Stimulated activated CD8-positive, alpha-beta memory T cell treated with anti-CD3 and anti-CD28 coated beads, Interleukin-7, amount 100 ng/mL, for 24 hours (primary cell): ENCODE results near the gene SFSWAP.
A peak's percentile ranks its signal among the peaks of the same experiment; 100 is the strongest.
"Not testable (repeated sequence)": the region's sequence is repeated elsewhere in the genome, so short reads cannot be mapped to it uniquely, and the experiment has no call there.

Source experiments
- DNase-seq: peaks from one replicate; pipeline ENCODE4 v3.0.0-alpha.2; 2020; ENCODE audit warnings: low read depth

Gene SFSWAP

DNA sequence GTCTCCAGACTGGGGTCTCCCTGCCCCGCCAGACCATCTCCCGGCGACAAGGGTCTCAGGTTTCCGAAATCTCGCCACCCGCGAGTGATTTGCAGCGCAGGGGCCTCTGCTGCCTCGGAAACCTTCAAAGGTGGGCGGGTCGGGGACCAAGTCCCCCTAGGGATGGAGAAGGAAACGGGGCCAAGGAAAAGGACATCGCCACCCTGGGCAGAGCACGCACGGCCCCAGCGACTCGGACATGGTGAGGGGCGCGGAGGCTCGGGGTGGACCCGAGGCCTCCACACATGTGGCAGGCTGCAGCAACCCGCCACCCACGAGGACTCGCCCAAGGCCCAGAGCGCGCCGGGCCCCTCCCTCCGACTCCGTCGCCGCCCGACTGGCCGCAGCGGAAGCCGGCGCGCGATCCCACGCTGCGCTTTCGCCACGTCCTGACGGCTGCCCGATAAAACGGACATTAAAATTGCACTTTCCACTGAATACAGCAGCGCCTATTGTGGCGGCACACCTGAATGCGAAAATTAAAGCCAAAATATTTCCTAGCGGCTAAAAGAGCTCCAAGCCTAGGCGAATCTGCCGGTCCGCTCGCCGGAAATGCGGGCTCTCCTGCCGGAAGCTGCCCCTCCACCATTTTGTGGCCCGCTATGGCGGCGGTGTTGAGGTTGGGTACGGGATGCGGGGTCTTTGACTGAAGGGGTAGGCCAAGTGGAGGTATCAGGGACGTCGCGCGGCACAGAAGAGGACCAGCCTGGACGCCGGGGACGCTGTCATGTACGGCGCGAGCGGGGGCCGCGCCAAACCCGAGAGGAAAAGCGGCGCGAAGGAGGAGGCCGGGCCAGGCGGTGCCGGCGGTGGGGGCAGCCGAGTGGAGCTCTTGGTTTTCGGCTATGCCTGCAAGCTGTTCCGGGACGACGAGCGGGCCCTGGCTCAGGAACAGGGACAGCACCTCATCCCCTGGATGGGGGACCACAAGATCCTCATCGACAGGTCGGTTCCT lies at the start of gene SFSWAP:
Gene SFSWAP (plus strand): TSS at position 627 of the 994 bp plus-strand sequence. CDS start 140 bp downstream, at position 767.
- peak; percentile 53 for DNase-seq

DNA sequence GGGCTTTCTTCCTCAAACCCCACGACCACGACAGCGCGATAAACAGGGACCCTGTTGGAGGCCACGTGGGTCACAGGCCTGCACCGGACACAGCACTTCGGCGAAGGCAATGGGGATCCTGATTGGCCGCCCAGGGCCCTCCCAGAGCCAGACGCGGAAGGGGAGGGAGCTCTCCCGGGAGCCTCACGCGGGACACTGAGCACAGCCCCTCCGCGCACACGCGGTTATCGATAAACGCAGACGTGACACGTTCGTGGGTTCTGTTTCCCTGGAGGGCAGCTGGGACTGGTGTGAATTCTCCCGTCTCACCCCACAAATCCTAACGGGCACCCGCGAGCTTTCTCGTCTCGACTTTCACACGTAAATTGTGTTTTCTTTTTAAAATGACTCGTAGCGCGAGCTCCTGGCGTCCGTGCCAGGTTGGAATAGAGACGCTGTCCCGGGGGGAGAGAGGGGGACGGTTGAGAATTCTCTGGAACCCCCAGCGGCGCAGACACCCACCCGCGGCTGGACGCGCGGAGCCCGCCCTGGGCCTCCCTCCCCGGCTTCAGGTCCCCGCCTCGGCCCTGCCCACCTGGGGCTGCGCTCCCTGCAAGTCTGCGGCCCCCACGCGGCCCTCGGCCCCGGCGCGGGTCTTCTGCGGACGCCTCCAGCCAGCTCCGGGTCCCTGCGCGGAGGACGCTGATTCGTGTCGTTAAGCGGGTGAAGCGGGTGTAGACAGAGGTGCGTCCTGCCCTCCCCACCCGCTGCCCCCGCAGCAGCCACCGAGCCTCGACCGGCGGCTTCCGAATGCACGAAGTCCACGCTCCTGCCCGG lies 49.5 kb upstream of the SFSWAP start:
- DNase-seq: not testable (repeated sequence)

DNA sequence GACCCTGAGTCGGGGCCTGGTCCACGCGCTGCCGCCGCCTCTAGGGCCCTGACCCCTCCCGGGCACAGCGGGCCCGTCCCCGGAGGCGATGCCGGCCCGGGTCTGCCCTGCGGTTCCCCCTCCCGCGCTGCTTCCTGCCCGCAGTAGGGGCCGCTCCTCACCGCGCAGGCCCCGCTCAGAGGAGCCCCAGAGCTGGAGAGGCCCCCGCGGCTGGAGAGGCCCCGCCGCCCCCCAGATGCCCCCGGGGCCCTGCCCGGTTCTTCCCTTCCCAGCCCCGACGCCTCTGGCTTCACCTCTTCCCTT lies 49.0 kb upstream of the SFSWAP start:
- DNase-seq: not testable (repeated sequence)

DNA sequence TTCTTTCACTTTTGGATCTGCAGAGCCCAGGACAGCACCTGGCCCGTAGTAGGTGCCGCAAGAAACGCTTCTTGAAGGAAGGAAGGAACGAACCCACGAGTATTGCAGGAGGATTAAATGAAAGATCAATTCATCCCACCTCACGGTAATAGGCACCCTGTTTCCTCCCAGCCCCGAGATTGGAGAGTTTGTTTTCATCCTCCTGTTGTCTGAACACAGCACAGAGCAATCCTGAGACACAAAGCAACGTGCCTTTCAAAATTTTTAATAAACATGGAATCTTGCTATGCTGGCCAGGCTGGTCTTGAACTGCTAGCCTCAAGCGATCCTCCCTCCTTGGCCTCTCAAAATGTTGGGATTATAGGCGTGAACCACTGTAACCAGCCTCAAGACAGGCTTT lies 48.5 kb upstream of the SFSWAP start:
- not testable (repeated sequence) for DNase-seq

DNA sequence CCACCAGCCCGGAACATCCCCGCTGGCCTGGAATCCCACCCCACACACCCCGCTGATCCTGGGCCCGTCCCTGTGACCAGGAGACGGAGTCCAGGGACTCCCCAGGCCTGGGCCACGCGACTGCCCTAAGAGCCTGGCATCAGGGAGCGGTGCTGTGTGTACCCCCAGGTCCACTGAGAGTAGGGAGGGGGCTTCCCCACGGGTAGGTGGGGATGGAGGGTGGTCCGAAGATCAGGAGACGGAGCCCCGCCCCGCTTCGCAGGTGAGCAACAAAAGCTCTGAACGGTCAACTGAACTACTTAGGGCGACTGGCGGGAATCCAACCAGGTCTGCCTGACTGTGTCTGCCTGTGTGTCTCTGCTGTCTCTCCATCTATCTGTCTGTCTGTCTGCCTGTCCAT lies 45.2 kb upstream of the SFSWAP start:
- not testable (repeated sequence) for DNase-seq

DNA sequence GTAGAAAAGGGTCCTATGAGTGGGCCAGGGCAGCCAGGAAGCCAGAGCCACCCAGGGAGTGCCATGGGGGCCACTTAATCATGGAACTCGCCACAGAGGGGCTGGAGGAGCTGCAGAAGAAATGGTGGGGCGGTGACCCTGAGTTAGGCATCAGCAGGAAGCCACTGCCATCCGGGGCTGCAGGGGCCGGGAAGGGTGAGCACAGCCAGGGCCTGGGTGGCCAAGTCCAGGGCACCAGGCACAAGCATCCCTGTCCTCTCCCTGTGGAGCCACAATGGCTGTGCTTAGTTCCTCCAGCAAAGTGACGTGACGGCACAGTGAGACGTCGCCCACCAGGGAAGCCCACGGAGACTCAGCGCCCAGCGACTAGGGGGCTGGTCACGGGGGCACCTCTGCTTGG lies 44.4 kb upstream of the SFSWAP start:
- DNase-seq: not testable (repeated sequence)

DNA sequence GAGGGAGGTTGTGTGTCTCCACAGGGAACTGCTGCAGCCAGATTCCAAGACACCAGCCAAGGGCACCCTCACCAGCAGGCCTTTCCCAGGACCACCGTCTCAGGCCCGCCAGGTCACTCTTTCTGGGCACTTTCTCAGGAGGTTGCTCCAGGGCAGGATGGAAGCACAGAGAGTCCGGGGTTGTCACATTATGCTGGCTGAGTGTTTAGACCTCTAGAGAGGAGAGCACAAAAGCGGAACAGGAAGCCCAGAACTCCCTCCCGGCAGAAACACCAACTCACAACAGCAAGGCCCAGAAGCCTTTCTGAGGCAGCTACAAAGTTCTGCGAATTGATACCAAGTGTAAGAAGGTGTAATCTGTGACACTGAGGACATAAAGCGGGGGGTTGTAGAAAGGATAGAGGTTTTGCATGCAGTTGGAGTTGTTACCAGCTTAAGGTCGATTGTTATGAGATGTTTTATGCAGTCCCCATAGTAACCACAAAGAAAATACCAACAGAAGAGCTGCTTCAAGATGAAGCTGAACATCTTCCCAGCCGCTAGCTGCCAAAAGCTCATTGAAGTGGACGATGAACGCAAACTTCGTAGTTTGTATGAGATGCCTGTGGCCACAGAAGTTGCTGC lies 43.8 kb upstream of the SFSWAP start:
- DNase-seq: not testable (repeated sequence)

DNA sequence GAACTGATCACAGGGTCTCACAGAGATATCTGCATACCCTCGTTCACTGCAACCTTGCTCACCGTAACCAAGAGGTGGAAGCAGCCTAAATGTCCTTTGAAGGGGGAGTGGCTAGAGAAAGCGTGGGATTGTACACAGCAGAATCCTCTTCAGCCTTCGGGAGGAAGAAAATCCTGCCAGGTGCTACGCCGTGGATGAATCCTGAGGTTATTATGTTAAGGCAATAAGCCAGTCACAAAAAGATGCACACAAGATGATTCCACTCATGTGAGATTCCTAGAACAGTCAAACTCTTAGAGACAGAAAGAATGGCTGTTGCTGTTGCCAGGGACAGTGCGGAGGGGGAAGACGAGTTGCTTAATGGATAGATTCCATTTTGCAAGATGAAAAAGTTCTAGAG lies 39.6 kb upstream of the SFSWAP start:
- no peak for DNase-seq

DNA sequence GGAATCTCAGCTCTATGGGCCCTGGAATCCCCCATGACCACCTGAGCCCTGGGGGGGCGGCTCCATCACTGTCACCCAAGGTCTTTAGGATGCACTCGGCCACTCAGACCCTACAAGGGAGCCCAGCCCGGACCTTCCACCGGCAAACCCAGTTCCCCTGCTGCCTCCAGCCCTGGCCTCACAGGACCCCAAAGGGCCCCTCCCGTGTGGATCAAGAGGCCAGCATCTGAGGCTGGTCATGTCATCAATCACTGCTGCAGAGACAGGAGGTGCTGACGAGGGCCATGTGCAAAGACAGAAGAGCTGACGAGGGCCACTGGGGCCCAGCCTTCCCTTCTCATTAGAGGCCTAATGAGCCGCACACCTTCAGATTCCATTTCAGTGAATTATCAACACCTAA lies 39.0 kb upstream of the SFSWAP start:
- DNase-seq: no peak

DNA sequence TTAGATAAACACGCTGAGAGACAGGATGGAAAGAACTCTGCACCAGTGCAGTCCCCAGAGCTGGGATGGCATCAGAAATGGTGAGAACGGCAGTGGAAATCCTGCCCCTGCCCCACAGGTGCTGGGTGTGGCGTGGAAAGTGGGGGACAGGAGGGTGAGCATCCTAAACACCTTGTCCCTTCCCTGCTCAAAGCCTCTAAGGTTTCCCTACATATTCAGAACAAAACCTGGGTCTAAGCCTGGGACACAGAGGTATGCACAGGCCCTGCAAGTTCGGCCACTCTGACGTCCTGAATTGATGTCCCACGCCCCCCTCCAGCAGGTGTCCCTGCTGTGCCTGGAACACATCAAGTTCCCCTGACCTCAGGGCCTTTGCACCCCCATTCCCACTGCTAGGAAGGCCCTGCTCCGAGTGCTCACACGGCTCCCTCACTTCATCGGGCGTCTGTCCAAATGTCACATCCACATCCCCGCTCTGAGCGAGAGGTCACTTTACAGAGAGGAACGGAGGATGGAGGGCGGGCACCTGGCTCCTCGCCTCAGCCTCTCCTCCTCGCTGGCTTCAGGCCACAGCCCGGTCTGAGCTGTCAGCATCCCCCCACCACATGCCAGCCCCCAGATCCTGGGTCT lies 38.5 kb upstream of the SFSWAP start:
- DNase-seq: no peak

DNA sequence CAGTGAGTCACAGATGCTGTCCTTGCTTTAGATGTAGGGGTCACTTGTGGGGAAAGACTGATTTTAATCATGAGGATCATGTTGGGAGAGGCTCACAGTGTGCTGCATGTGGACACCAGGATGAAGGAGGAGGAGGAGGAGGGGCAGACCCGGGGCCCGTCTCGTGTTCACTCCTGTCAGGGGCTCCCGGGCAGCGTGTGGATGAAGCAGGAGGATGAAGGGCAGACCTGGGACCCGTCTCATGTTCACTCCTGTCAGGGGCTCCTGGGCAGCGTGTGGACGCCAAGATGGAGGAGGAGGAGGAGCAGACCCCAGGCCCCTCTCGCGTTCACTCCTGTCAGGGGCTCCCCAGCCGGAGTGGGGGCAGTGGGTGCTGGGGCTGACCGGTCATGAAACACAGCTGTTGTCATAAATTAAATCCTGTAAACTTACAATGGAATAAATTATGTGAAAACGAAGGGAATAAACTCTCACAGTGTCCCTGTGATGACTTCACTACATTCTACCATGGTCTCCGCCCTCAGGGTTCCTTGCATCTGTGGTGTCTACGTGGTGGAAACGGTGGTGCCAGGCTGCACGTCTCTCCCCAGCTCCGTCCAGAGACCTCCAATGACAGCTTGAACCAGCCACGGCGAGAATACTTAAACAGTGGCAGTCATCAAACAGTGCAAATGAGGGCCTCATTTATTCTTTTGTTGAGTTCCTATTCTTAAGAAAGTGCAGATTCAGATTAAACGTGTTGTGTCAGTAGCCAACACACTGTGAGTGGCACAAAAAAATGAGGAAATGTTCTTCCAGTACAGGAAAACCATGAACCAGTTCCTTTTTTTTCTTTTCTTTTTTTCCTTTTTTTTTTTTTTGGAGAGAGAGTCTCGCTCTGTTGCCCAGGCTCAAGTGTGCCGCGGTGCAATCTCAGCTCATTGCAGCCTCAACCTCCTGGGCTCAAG lies 37.7 kb upstream of the SFSWAP start:
- DNase-seq: no peak

DNA sequence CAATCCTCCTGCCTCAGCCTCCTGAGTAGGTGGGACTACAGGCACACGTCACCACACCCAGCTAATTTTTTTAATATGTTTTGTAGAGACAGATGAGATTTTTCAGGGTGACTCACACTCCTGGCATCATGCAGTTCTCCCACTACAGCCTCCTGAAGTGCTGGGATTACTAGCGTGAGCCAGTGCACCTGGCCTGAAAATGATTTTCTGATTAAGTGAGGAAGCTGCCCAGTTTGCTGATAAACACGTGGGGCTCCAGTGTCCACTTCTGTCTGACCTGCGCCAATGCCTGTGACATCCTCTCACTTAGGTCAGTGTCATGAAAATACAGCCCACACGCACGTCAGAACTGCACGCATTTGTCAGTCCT lies 37.0 kb upstream of the SFSWAP start:
- DNase-seq: no peak

DNA sequence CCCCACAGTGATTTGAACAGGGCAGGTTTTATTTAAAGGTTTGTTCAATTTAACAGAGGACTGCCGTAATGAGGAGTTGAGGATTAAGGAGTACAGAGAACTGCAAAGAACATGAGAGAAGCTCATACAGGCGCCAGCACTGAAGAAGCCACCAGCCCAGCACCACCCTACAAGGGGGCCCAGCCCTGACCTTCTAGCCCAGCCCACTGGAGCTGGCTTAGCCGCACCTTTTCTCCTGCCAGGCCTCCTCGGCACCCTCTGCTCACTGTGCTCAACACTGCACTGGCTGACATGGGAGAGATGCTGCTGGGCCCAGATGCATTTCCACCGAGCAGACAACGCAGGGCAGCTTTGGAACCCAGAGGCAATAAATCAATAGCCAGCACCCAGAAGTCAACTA lies 36.5 kb upstream of the SFSWAP start:
- DNase-seq: no peak

DNA sequence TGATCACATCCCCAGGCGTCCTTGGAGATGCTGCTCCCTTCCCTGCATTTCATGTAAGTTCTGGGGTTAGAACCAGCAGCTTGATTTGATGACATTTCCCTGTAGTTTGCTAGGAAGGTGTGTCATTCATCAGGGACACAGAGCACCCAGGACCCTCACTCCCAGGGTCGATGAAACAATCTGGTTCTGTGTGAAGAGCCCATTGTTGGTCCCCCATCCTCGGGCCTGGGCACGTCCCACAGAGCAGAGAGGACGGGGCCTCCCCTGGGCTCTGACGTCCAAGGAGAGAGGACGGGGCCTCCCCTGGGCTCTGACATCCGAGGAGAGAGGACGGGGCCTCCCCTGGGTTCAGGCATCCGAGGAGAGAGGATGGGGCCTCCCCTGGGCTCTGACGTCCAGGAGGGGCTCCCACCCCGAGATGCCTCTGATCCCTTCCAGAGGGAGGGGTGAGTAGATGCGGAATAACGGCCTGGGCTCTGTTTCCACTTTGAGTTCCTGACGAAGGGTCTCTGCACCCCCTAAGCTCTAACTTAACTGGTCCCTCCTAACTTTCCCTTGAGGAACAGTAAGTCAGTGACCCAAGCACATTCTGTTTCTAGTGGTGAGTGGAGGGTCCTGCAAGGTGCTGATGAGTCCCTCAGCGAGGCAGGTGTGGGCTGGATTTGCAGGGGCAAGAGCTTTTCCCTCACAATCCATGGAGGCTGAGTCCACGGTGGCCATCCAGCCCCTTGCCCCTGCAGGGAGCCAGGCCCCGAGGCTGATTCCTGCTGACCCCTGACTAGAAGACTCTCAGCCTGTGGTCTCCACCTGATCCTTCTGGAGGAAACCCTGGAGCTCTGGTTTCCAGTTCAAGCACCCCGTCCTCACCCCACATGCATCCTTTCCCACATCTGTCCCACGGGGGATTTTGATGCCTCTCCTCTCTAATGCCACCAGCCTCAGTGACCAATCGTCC lies 35.5 kb upstream of the SFSWAP start:
- no peak for DNase-seq

DNA sequence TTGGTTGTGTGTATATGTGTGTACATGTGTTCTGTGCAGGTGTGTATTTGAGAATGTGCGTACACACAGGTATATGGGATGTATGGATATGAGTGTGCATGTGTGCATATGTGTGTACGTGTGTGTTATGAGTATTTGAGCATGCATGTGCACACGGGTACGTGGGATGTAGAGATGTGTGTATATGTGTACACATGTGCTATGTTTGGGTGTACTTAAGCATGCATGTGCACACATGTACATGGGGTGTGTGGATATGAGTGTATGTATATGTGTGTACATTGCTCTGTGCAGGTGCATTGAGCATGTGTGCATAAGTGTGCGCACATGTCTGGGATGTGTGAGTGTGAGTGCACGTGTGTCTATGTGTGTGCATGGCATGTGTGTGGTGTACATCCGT lies 34.3 kb upstream of the SFSWAP start:
- no peak for DNase-seq

DNA sequence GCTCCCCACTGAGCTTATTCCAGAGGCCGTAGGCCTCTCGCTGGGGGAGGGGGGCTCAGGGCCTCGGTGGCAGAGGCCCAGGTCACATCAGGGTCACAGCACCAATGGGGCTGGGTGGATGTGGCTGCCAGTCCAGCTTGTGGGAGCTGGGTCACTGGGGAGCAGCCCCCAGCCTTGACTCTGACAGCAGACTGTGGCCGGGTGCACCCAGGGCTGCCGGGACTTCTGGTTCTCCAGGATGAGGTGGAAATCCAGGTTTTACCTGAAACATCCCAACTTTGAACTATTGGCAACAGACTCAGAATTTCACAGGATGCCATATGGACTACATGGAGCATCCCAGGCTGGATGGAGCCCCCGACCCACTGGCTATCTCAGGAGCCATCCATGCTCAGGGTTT lies 33.8 kb upstream of the SFSWAP start:
- DNase-seq: not testable (repeated sequence)

DNA sequence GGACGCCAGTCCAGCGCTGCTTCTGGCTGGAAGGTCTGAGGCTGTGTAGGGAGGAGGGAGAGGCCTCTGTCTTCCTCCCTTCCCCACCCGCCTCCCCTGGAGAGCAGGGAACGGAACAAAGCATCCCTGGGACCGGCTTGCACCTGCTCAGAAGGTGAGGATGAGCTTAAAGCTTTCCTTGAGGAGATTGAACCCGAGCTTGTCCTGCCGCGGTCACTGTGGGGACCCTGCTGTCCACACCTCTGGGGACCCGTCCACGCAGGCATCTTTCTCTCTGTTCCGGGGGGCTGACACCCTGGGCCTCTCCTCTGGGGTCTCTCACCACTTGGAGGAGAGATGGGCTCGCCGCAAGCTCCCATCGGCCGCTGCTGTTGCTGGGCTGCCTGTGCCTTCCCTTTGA lies 33.2 kb upstream of the SFSWAP start:
- no peak for DNase-seq

DNA sequence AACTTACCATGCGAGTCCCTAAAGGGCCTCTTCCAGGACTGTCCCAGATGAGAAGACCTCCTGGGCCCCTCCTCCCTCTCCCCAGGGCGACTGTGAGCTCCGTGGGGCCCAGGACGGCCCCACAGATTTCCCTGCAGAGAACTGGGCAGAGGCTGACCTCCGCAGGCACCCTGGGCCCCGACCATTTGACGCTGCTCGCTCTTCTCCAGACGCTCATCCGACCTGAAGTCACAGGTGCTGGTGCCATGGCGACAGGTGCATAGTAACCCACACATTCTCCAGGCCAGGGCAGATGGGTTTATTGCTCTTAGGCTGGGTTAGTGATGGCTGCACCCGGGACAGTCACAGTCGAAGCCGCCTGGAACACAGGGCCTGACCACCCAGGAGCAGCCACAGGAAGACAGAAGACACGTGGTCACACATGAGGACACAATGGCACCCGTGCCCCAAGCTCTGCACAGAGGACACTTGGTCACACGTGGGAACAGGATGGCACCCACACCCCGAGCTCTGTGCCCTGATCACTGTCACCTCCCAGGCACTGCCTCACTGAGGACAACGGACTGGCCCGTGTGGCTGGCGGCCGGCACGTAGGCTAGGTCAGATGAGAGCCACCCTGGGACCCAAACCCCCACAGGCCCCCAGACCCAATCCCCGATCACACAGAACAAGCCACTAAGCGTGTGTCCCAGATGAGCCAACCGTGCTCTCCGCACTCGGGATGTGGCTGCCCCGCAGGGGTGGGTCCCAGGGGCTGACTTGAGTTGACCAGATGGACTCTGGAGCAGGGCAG lies 32.3 kb upstream of the SFSWAP start:
- not testable (repeated sequence) for DNase-seq

DNA sequence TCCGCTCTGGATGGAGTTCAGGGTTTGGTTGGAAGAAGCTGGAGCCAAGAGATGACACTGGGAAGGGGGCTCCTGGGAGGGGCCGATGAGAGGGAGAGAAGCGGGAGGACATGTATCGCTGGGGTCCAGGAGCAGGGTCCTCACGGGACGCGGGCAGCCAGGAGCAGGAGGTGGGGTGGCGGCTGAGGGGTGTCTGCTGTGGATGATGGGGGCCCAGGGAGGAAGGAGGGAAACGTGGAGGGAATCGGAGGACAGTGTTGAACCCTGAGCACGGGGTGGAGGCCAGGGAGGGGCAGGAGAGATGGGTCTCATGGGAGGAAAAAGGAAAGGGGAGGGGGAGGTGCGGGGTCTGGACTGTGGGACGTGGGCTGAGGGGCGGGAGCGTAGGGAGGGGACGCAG lies 31.7 kb upstream of the SFSWAP start:
- DNase-seq: not testable (repeated sequence)
